Putamen (tissue), 1 donor: ENCODE data around the gene GRIK3.
"Not testable (repeated sequence)": the region's sequence is repeated elsewhere in the genome, so short reads cannot be mapped to it uniquely, and the experiment has no call there.

Experiments
- DNase-seq: peaks from one replicate; pipeline ENCODE4 v3.0.0-alpha.2; 2016; ENCODE audit warnings: low spot score

Gene GRIK3

DNA sequence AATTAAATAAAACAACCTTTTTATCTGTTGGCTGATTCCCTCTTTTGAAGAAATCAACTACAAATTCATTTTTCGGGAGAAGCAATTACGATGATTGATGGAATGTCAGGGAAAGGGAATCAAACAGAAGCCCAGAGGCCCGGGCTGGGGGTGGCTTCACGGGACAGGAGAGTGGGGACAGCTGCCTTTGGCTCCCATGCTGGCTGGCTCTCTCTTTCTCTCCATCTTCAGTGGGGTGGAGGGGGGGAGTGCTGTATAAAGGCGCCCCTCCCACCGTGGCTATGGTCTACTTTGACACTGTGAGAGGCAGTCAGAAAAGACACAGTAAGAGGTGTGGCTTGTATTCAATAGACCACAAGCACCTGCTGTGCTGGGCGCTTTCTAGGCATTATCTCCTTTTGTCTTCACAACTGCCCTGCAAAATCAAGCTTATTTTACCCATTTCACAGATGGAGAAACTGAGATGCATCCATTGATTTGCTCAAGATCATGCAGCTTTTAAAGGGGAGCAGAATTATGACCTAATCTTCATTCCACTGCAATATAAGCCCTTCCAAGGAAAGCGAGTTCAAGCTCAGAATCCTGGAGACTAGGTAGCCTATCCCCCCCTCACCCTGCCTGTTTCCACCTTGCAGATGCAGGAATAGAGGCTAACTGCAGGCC is 92.9 kb downstream of the GRIK3 start:
- no peak for DNase-seq

DNA sequence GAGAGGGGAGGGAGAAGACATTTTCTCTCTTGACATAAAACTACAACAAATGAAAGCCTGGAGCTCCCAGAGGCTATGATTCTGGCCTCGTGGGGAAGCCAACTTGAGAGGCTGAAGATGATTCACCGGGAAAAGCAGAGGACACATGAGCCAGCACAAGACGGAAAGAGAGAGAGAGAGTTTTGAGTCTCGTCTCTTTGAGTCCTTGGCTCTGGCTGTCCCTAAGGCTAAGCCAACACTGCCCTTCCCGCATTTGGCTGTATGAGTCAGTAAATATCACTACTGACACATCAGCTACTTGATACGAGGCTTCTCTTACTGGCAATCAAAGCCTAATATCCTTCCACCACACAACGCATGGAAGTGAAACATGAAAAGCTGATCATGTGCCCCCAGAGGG is 95.5 kb downstream of the GRIK3 start:
- no peak for DNase-seq

DNA sequence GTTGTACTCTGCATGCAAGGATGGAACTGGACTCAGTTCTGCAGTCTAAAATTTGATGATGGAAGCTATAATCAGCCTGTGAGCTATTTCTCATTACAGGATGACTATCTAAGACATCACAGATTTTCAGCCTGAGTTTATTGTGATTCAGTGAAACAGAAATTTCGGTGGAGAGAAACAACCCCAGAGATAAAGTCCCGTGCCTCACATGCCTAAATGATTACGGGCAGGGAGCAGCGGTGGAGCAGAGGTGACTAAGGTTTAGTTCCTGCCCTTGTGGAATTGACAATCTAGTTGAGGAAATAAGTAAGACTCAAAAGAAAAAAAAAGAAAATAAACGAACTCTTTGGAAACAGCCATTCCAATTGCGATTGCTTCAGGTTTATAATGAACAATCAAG is 96.9 kb downstream of the GRIK3 start:
- DNase-seq: no peak

DNA sequence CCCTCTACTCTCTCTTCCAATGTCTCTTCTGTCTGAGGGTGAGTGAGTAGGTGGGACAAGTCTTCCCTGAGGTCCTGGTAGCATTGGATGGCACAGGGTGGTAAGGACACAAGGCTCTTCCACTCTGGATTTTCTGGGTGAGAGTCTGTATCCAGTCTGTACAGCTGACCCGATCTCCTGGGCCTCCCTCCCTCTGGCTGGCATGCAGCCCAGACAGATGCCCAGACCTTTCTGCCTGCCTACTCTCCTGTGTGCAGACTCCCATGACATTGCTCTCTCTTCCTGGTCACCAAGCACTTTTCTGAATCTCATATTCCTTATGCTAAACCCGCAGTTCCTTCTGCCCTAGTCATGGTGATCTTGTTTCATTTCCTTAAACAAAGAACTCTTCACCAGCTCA is 100.3 kb downstream of the GRIK3 start:
- DNase-seq: no peak

DNA sequence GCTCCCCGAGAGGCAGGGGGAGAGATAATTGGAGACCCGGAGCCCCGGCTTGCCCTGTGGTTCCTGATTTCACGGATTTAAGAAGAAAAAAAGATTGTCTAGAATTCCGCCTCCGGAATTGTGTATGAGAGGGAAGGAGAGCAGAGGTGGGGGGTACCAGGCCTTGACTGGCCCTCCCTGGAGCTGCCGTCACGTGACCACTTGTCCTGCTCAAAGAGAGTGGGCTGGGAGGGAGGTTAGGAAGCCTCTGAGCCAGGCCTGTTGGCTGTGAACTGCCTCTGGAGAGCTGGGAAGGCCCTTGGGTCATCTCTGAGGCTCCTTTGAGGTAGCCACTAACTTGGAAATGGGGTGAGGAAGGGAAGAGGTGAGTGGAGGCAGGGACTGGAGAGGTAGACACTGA is 106.5 kb downstream of the GRIK3 start:
- no peak for DNase-seq

DNA sequence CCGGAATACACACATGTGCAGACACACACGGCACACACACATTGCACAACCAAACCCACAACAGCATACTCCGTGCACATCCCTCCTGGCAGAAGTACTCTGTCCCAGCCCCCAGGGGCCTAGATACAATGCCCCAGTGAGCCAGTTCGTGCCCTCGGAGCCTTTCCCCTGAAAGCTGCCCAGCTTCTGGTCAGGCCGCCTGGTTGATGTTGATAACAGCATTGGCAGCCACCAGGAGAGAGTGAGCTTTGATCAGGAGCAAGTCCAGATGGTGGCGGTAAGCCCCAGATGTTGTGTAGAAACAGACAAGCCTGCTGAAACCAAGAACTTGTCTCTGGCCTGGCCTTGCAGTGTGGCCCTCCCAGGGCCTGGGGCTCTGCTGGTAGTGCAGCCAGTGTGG is 109.1 kb downstream of the GRIK3 start:
- DNase-seq: no peak

DNA sequence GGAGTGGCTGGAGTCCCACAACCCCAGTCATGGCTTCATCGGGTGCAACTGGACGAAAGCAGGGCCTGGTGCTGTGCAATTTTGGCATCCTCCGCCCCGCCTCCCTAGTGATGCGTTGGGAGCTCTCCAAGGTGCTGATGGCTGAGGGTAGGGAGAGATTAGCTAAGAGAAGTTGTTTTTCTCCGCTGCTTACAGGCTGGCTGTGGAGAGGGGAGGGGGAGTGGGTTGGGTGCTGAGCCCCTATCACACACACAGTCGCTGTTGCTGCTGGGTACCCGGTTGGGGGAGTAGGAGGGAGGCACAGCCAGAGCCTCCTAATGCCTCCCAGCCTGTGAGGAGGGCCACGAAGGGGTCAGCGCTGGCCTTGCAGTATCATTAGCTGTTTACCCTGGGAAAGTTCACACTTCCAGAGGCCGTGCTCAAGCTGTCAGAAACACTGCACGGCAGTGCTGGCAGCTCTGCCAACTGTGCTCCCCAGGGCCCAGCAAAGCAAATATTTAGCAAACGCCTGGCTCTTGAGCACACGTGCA is 110.0 kb downstream of the GRIK3 start:
- DNase-seq: peak; percentile 18

DNA sequence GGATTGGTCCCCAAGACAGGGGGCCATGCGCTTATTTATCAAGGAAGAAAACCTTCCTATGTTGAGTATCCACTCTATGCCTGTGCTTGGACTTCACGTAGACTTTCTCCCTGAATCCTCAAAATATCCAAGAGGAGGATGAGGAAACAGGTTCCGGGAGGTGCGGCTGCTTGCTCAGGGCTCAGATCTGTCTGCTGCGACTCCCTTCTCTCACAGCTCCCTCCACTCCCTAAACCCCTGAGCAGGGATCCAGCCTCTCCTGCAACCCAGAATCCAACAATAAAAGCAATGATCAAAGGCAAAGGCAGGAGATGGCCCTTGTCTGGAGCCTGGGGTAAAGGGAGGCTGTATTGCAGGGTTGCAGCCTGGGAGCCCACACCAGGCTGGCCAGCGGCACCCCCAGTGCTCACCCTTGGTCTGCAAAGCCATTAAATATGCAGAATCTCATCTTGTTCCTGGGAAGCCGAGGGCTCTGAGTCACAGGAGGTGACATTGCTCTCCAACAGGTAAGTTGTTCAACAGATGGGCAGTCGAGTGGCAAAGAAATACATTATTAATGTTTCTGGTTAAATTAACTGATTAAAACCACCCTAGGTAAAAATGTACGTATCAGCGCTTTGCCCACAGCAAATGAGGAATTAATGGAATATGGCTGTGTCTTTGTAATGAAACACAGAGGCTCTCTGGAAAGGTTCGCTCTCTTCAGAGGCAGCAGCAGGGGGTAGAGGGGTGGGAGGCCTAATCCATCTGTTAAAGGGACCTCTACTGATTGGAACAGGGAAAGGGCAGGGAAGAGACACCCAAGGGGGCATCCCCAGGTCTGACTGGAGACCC is 111.5 kb downstream of the GRIK3 start:
- no peak for DNase-seq

DNA sequence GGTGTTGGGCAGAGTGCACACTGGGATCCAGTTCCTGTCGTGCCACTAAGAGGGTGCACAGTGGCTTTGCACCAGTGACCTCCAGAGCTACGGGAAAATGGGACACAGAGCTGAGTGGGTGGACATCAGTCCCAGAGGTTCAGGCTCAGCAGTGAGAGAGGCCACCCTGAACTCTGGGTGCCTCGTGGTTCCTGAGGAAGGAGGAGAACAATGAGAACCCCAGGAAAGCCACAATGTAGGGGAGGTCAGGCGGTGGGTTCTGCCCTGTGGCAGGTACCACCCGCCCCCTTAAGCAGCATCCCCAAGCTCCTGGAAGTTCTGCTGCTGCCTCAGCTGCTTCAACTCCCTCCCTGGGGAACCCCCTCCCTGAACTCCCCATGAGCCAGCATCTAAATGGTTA is 112.2 kb downstream of the GRIK3 start:
- no peak for DNase-seq

DNA sequence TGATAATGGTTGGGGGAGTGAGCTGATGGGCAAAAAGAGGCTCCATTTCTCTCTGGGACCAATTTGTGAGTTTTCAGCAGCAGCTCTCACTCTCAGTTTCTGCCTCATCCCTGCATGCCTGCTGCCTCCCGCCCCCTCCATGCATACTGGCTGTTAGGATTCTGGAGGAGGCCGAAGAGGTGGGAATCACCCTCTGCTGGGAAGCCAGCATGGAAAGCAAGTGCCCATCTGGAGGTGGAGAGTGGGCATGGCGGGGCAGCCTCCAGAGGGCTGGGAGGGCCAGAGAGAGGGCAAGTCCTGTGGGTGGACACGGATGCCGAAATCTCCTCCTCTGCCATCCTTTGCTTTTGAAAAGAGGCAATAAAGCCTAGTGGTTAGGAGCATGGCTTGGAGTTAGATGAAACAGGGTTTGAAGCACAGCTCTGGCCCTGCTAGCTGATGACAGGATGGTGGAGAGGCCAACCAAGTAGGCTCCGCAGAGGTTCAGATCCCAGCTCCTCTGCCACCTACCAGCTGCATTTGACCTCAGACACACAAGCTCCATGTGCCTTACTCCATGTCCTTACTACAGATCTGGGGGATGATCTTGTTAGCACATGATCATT is 113.4 kb downstream of the GRIK3 start:
- no peak for DNase-seq

DNA sequence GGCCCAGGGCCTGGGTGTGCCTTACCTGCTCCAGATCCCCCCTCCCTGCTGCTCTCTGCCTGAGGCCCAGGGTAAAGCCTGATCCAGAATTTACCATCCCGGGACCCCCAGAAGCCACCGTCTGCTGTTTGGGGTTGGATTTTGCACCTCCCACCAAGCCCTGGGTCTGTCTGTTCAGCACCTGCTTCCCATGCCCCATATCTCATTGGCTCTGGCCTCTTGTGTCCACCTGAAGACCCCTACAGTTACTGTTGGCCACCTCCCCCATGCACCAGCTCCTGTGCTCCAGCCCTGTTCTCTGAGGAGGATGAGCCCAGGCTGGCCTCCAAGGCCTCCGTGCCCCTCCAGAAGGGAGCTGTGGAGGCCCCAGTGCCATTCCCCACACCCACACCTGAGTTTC is 113.9 kb downstream of the GRIK3 start:
- DNase-seq: no peak

DNA sequence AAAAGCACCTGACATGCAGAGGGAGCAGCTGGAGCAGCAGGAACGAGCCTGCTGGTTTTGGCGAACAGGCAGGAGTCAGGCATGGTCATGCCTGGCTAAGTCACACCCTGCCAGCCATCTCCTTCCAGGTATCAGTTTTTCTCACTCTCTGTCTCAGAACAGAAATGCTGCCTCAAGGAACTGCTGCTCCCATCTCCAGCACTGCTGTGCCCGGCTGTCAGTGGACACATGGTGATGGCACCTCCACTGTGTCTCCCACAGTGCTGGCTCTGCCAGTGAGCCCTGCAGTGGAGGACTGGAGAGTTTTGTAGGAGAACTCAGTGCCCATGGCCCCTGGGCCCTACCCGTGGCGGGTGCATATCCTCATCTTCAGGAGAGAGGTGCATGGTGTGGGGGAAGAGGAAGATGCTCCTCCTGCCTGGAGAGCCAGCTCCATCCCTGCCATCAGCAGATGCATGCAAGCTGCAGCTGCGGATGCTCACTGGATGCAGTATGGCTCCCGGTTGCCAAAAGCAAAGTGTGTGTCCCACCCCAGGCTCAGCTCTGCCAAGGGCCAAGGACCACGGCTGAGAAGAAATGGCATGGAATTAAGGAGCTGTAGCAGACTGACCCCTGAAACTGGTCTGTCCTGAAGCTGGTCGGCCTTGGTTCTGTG is 114.7 kb downstream of the GRIK3 start:
- no peak for DNase-seq

DNA sequence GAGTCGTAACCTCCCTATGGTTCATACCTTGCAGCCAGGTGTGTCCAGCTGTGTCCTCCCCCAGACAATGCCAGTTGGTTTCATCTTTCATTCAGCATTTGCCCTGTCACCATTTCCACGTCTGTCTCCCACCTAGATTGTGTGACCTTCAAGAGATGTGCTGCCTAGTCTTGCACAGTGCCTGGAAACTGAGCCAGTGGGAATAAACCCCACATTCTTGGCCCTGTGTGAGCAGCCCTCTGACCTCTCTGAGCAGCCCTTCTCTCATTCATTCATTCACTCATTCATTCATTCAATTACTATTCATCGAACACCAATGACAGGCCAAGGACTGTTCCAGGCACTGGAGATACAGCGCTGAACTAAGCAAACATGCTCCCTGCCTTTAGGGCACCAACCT is 115.7 kb downstream of the GRIK3 start:
- DNase-seq: no peak

DNA sequence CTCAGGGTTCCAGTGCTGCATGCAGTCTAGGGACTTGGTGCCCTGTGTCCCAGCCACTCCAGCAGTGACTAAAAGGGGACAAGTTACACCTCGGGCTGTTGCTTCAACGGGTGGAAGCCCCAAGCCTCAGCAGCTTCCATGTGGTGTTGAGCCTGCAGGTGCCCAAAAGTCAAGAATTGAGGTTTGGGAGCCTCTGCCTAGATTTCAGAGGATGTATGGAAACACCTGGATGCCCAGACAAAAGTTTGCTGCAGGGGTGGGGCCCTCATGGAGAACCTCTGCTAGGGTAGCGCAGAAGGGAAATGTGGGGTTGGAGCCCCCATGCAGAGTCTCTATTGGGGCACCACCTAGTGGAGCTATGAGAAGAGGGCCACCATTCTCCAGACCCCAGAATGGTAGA is 117.8 kb downstream of the GRIK3 start:
- DNase-seq: not testable (repeated sequence)

DNA sequence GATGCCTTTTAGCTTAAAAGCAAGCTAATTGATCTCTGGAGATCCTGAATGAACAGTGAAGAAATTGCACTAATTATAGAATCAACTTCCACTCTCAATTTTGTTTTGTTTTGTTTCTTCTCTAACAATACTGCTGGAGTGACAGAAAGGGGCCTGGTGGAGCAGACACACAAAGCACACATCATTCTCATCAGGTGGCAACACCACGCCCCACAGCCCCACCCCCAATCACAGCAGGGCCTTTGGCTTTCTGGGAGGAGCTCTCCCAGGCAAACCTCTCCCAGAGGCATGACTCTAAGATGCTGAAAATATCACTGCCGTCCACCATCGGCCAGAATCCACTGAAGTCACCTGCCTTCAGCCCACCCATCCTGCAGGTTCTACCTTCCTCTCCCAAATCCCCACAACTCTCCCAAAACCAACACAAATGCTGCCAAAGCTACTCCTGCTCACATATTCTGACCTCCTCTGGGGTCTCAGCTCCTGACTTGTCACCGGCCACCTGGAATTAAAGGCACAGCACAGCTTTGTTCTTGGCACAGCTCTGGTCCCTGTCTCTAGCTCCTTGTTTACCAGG is 120.7 kb downstream of the GRIK3 start:
- DNase-seq: no peak

DNA sequence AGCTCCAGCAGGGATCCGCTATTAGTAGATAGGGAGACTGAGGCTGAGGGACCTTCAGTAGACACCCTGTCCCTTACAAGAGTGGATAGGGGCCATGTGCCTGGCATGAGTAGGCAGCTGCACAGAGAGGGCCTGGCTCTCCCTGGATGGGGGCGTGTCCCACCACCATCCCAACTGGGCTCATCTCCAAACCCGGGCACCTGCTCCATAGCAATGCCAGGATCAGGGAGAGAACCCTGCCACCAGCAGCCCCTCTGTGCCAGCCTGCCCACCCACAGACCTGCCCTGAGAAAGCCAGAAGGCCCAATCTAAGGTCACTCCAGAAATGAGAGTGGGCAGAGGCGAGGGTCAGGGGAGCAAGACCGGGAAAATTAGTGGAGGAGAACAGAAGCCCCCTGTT is 121.3 kb downstream of the GRIK3 start:
- no peak for DNase-seq

DNA sequence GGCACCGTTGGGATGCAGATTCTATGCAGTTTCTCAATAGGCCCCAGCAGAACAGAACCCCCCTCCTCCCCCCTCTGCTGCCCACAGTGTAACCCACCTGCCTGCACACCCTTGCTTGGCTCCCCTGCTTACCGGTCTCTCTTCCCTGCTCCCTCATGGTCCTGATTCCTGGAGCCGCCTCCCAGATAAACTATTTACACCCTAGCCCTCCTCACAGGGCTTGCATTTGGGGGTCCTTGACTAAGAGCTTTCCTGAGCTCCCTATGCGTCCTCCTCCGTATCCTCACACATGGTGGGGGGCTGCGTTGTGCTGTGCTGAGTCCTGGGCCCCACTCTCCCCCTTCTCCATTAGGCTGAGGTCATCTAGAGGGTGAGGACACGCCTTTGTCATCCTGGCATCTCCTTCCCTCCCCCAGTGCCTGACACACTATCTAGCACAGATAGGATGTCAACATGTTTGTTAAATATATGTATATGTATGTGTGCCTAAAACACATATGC is 121.9 kb downstream of the GRIK3 start:
- no peak for DNase-seq

DNA sequence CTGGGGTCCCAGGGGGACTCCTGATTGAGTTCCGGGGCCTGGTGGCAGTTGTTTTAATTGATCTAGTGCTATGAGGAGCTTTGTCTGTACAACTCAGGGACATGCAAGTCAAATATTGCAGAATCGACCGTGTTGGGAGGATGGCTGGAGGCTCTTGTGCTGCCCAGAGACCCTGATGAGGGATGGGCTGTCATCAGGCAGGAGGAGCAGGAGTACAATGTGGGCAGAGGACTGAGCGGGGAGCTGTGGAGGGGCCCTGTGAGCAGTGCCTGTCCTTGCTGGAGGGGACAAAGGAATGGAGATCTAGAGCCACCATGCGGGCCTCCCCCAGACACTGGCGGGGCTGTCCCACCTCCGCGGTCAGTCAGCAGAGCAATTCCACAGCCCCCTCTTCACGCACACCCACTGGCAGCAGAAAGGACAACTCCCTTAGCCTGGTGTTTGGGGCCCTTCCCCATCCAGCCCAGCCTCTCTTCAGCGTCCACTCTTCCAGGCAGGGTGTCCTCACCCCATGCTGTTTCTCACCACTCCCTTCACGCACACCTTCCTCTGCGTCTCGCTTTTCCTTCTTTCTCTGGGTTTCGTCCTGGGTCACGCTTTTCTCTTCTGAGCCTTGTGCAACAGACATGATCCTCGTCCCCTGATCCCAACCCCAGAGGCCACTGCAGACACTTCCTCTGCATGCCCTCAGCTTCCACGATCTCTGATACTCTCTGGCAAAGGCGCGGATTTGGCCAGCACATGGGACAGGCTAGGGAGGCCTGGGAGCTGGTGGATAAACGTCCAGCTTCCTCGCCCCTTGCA is 122.6 kb downstream of the GRIK3 start:
- DNase-seq: no peak

DNA sequence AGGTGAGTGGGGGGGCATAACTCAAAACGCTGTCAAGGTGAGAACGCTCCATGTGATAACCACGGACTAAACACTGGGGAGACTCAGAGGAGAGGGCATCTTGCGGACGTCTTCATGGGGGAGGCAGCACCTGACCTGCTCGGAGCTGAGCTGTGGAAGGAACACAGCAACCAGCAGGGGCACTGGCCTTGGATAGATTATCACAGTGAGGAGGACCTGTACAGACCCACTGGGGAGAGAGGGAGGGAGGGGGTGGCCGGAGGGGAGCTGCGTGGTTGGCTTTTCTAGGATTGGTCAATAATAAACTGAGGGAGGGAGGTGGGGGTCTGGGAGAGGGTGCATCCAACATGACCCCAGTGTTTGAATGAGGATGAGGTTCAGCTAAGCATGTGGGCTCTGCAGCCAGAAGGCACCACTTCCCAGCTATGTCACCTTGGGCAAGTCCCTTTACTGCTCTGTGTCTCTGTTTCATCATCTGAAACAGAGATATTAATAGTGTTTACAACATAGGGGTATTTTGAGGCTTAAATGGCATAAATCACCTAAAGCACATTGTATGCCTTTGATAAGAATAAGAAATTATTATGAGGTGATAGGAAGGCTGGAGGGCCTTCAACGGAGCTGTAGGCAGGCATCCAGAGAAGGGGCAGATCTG is 123.3 kb downstream of the GRIK3 start:
- DNase-seq: no peak

DNA sequence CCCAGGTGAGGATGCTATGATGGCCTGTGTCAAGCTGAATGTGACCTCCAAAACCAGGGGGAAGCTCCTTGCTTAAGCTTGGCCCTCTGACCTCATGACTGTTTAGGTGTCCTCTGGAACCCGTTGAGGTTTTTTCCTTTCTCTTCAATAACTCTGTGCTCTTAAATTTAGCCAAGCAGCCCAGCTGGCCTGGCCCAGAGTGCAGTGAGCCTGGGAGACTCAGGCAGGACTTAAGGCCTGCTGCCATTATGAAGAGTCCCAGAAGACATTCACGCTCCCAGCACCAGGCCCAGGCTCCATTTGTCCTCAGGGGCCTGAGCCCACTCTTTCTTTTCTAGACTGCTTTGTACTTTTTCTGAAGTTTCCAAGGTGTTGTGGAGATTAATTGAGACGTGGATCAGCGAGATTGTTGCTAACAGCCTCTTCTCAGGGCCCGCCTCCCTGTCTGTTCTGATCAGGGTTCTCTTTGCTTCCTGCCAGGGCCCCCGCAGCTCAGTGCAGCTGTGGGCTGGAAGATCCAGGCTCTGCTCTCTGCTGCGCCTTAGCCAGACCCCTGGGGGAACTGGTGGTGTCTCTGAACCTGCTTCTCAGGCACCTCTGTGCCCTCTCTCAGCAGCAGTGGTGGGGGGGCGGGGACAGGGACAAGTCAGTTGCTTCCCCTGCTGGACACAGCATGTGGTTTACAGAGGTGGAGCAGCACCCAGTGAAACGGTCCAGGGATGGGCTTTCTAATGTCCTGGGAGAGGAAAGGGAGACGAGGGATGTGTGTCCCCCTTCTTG is 124.2 kb downstream of the GRIK3 start:
- peak; percentile 42 for DNase-seq
